ENCODE measurements around the gene NEIL3. TPM values are rescaled to one million over a fixed set of nuclear protein-coding genes. Genes with fewer than 3 reads are reported as not detected.

NEIL3 gene
- total RNA-seq, 1 experiment from 2014 or later: 18.1 TPM

- TF ChIP-seq, protein P1, sequence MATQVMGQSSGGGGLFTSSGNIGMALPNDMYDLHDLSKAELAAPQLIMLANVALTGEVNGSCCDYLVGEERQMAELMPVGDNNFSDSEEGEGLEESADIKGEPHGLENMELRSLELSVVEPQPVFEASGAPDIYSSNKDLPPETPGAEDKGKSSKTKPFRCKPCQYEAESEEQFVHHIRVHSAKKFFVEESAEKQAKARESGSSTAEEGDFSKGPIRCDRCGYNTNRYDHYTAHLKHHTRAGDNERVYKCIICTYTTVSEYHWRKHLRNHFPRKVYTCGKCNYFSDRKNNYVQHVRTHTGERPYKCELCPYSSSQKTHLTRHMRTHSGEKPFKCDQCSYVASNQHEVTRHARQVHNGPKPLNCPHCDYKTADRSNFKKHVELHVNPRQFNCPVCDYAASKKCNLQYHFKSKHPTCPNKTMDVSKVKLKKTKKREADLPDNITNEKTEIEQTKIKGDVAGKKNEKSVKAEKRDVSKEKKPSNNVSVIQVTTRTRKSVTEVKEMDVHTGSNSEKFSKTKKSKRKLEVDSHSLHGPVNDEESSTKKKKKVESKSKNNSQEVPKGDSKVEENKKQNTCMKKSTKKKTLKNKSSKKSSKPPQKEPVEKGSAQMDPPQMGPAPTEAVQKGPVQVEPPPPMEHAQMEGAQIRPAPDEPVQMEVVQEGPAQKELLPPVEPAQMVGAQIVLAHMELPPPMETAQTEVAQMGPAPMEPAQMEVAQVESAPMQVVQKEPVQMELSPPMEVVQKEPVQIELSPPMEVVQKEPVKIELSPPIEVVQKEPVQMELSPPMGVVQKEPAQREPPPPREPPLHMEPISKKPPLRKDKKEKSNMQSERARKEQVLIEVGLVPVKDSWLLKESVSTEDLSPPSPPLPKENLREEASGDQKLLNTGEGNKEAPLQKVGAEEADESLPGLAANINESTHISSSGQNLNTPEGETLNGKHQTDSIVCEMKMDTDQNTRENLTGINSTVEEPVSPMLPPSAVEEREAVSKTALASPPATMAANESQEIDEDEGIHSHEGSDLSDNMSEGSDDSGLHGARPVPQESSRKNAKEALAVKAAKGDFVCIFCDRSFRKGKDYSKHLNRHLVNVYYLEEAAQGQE (IDR thresholded peaks at IDR 0.05; ENCODE audit: low read depth): no peak
- no peak for TF ChIP-seq FOSL1 (IDR thresholded peaks at IDR 0.05; ENCODE audit: low read depth)
- TF ChIP-seq EZH2 (IDR thresholded peaks at IDR 0.05): no peak
- no peak for TF ChIP-seq SRF (IDR thresholded peaks at IDR 0.05; ENCODE audit: low read depth)
- TF ChIP-seq TCF7L2 (IDR thresholded peaks at IDR 0.05; ENCODE audit: borderline replicate concordance, extremely low read depth, insufficient read depth, insufficient read length): no peak
- TF ChIP-seq ATF3 (IDR thresholded peaks at IDR 0.05): no peak
- TF ChIP-seq POLR2AphosphoS5 (IDR thresholded peaks at IDR 0.05; ENCODE audit: low read depth, low read length): no peak
Observed at GRCh38 chr4:177301126-177301639, 8.5 kb upstream of the NEIL3 start (continued).

DNA sequence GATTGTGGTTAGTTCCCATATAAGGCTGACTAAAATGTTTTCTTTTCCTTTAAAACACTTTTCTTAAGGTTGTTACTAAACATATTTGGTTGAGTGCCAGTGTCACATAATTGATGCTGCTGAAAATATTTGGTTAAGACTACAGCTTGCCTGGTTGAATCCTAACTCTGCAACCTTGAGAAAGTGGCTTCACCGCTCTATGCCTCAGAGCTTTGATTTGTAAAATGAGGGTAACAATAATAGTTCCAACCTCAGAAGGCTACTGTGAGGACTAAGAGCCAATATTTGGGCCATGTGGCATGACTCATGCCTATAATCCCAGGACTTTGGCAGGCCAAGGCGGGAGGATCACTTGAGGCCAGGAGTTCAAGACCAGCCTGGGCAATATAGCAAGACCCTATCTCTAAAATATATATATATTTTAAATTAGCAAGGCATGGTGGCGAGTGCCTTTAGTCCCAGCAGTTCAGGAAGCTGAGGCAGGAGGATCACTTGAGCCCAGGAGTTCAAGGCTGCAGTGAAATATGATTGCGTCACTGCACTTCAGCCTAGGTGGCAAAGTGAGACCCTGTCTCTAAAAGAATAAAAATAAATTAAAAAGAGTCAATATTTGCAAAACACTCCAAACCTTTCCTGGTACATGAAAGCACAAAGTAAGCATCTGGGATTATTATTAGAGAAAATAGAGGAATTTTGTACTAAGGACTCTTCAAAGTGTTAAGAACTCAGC lies 7.1 kb upstream of the NEIL3 start:
- no peaks in the 10 kb centered on the region for H3K4me1 ChIP-seq (ENCODE audit: control insufficient read depth in 1 of 2, insufficient read depth in 2 of 2, low read length in 2 of 2)
- no peaks in the 10 kb centered on the region for H3K79me2 ChIP-seq (ENCODE audit: insufficient read depth, low read length)
- no peak overlapping the region for H3K4me3 ChIP-seq (replicated peaks in 1 of 2; ENCODE audit: low read depth in 1 of 2, low read length in 2 of 2)
- H3K9ac ChIP-seq (ENCODE audit: low read length): no peak overlapping the region
- no peak overlapping the region for H3K27ac ChIP-seq (ENCODE audit: low read depth, low read length)
- intact Hi-C loops (cut with micrococcal nuclease): no loop called here
- peaks cover 0 to 4% of the 10 kb centered on the region in 2 experiments; a peak in 1 of 4 replicates for H3K9me3 ChIP-seq (ENCODE audit: control insufficient read depth in 1 of 2, insufficient read depth in 1 of 2, low read depth in 1 of 2, low read length in 2 of 2)
- H3K27me3 ChIP-seq (ENCODE audit: insufficient read depth, low read length): no peaks in the 10 kb centered on the region
- H3K9me2 ChIP-seq (ENCODE audit: insufficient read depth): no peaks in the 10 kb centered on the region
- no peaks in the 10 kb centered on the region for H3K36me3 ChIP-seq (ENCODE audit: control insufficient read depth in 1 of 2, insufficient read depth in 2 of 2, low read length in 2 of 2)
- H4K20me1 ChIP-seq (ENCODE audit: insufficient read depth): no peaks in the 10 kb centered on the region
- RAD21 ChIA-PET (ENCODE audit: low non-redundant PET in 1 of 2, low total read pairs in 2 of 2, uncharacterized antibody in 2 of 2, unreplicated experiment in 2 of 2): no interaction called here
- no peak overlapping the region for H3K4me2 ChIP-seq (ENCODE audit: low read length)
- no peak overlapping the region for H2AFZ ChIP-seq (ENCODE audit: low read depth, low read length, poor library complexity, severe bottlenecking)
- no TSS peak for BruUV-seq (replicated peaks)
- no peak for DNase-seq (ENCODE audit: low read depth, low spot score)
- POLR2A ChIA-PET: no interaction called here
- TF ChIP-seq CEBPB (IDR thresholded peaks at IDR 0.05; ENCODE audit: low read depth): no peak
- no peak for TF ChIP-seq SIN3A (IDR thresholded peaks at IDR 0.05; ENCODE audit: low read depth)
- no peak for TF ChIP-seq EZH2 (IDR thresholded peaks at IDR 0.05)
- TF ChIP-seq YY1 (IDR thresholded peaks at IDR 0.05; ENCODE audit: extremely low read depth, insufficient replicate concordance, low read depth, low read length): no peak
- TF ChIP-seq JUND (IDR thresholded peaks at IDR 0.05): no peak
- TF ChIP-seq ZFX (IDR thresholded peaks at IDR 0.05): no peak
- TF ChIP-seq EZH2phosphoT487 (IDR thresholded peaks at IDR 0.05; ENCODE audit: borderline replicate concordance): no peak
- TF ChIP-seq ATF3 (IDR thresholded peaks at IDR 0.05): no peak
- TF ChIP-seq ZBTB33 (IDR thresholded peaks at IDR 0.05; ENCODE audit: extremely low read depth, insufficient replicate concordance, low read length): no peak
- no peak for TF ChIP-seq POLR2AphosphoS5 (IDR thresholded peaks at IDR 0.05; ENCODE audit: low read depth, low read length)
- no peak for ATAC-seq
- CTCF ChIA-PET: no interaction called here

All from HCT116 (cell line).